A549 treated with AZD9567 at 1 μM for 4 hours (cell line): ENCODE data around the gene LDLRAD1. TPM values are rescaled to one million over a fixed set of nuclear protein-coding genes. Genes with fewer than 3 reads are reported as not detected.

ENCODE experiments used
- total RNA-seq: library from RNA; stranded (reverse); fragments of 200-300 nt; extraction: Qiagen RNA extraction; gene quantifications from 5 replicates; pipeline ENCODE4 v1.2.3, GENCODE V29; 2022; ENCODE audit not compliant: insufficient read depth

LDLRAD1 gene
- not detected in 5 replicates for total RNA-seq

GRCh38 chr1:54017979-54018378, at the start of gene LDLRAD1:
TSS of gene LDLRAD1 (minus strand) at chr1:54018186. CDS start at chr1:54018112, 74 bp downstream.

GRCh38 chr1:54052934-54053744, 35.2 kb upstream of the LDLRAD1 start, which contains the start of the genes TCEANC2 and TMEM59:
TSS of gene TCEANC2 (plus strand) at chr1:54053608. CDS start at chr1:54054423, 815 bp downstream.
TSS of gene TMEM59 (minus strand) at chr1:54053204. CDS start at chr1:54053188, 16 bp downstream.

Other genes starting within 250 kb of the LDLRAD1 start
- 20.5 to 38.0 TPM (median 23.6 TPM) in 5 replicates for gene NDC1, start 179.9 kb downstream of the LDLRAD1 start, total RNA-seq
- 12.5 to 16.5 TPM (median 13.2 TPM) in 5 replicates for gene YIPF1, start 128.4 kb downstream of the LDLRAD1 start, total RNA-seq
- not detected in 5 replicates for gene DIO1, start 124.0 kb downstream of the LDLRAD1 start, total RNA-seq
- 22.9 to 31.8 TPM (median 29.9 TPM) in 5 replicates for gene IFT25, start 72.5 kb downstream of the LDLRAD1 start, total RNA-seq
- 24.9 to 32.1 TPM (median 28.6 TPM) in 5 replicates for gene LRRC42, start 71.8 kb downstream of the LDLRAD1 start, total RNA-seq
- gene TMEM59, start 35.0 kb upstream of the LDLRAD1 start, total RNA-seq: 113 to 142 TPM (median 119 TPM) in 5 replicates
- gene TCEANC2, start 35.4 kb upstream of the LDLRAD1 start, total RNA-seq: 1.6 to 3.0 TPM (median 2.9 TPM) in 5 replicates
- not detected in 5 replicates for gene CDCP2, start 134.8 kb upstream of the LDLRAD1 start, total RNA-seq
- gene CYB5RL, start 181.8 kb upstream of the LDLRAD1 start, total RNA-seq: 2.9 to 3.6 TPM (median 3.3 TPM) in 5 replicates
- 75.7 to 100 TPM (median 93.0 TPM) in 5 replicates for gene MRPL37, start 182.0 kb upstream of the LDLRAD1 start, total RNA-seq